HepG2 (cell line): Measurements from ENCODE around the gene C21orf58. TPM values are rescaled to one million over a fixed set of nuclear protein-coding genes. Genes with fewer than 3 reads are reported as not detected.
A peak's percentile ranks its signal among the peaks of the same experiment; 100 is the strongest.

Experiments used
- AKNA ChIP-seq: sonication (generic); formaldehyde crosslinking; IDR thresholded peaks from 2 replicates; pipeline ENCODE4 v1.4.0; 2020; ENCODE audit warnings: missing genetic modification reagents, borderline replicate concordance
- ARID2 ChIP-seq: sonication (generic); formaldehyde crosslinking; IDR thresholded peaks from 2 replicates; pipeline ENCODE4 v1.8.1; 2022; ENCODE audit warnings: mild to moderate bottlenecking, missing genetic modification reagents, borderline replicate concordance
- ATM ChIP-seq: fragments of 450-650 bp; IDR thresholded peaks from 2 replicates; pipeline ENCODE4 v1.7.1; 2017; ENCODE audit warnings: mild to moderate bottlenecking, borderline replicate concordance
- BHLHE40 ChIP-seq: IDR thresholded peaks from 2 replicates; pipeline ENCODE4 v1.6.1; 2011; ENCODE audit warnings: low read length, improper control_type of control experiment
- BRD4 ChIP-seq: sonication (generic); formaldehyde crosslinking; IDR thresholded peaks from 2 replicates; pipeline ENCODE4 v1.4.0; 2020; ENCODE audit warnings: missing genetic modification reagents
- EED ChIP-seq: sonication (generic); formaldehyde crosslinking; IDR thresholded peaks from 2 replicates; pipeline ENCODE4 v1.5.0; 2020; ENCODE audit warnings: mild to moderate bottlenecking, missing genetic modification reagents
- ETV6 ChIP-seq: sonication (generic); formaldehyde crosslinking; conservative IDR thresholded peaks from 2 replicates; pipeline ENCODE4 v1.4.0; 2020; ENCODE audit warnings: missing genetic modification reagents
- GATAD2A ChIP-seq: IDR thresholded peaks from 2 replicates; pipeline ENCODE4 v1.6.1; 2016
- MBNL3 ChIP-seq: fragments of 250-450 bp; sonication (Bioruptor Pico); conservative IDR thresholded peaks from 2 replicates; pipeline ENCODE4 v1.8.0; 2022; ENCODE audit warnings: mild to moderate bottlenecking, inconsistent platforms
- MYNN ChIP-seq: sonication (generic); formaldehyde crosslinking; IDR thresholded peaks from 2 replicates; pipeline ENCODE4 v1.4.0; 2020; ENCODE audit warnings: mild to moderate bottlenecking, low read depth, missing genetic modification reagents
- PATZ1 ChIP-seq: sonication (generic); formaldehyde crosslinking; IDR thresholded peaks from 2 replicates; pipeline ENCODE4 v1.4.0; 2020; ENCODE audit warnings: missing genetic modification reagents
- RFX5 ChIP-seq: IDR thresholded peaks from 2 replicates; pipeline ENCODE4 v1.6.1; 2011; ENCODE audit warnings: low read depth, low read length, improper control_type of control experiment
- RNF2 ChIP-seq: fragments of 450-650 bp; conservative IDR thresholded peaks from 2 replicates; pipeline ENCODE4 v1.6.1; 2016; ENCODE audit warnings: low read depth
- SRSF1 ChIP-seq: fragments of 200-400 bp; formaldehyde crosslinking; optimal IDR thresholded peaks from 2 replicates; pipeline ENCODE3; 2017; ENCODE audit warnings: mild to moderate bottlenecking, low read depth, low read length, moderate library complexity
- U2AF1 ChIP-seq: fragments of 200-400 bp; formaldehyde crosslinking; optimal IDR thresholded peaks from 2 replicates; pipeline ENCODE3; 2017; ENCODE audit warnings: mild to moderate bottlenecking, low read depth, low read length
- ZNF17 ChIP-seq: sonication (generic); formaldehyde crosslinking; IDR thresholded peaks from 2 replicates; pipeline ENCODE4 v1.5.0; 2020; ENCODE audit warnings: mild to moderate bottlenecking, missing genetic modification reagents
- ZNF264 ChIP-seq: sonication (generic); formaldehyde crosslinking; IDR thresholded peaks from 2 replicates; pipeline ENCODE4 v1.4.0; 2020; ENCODE audit warnings: missing genetic modification reagents
- ZNF274 ChIP-seq: sonication (generic); formaldehyde crosslinking; IDR thresholded peaks from 2 replicates; pipeline ENCODE4 v1.5.1; 2020; ENCODE audit warnings: mild to moderate bottlenecking, missing genetic modification reagents
- ZNF326 ChIP-seq: sonication (generic); formaldehyde crosslinking; IDR thresholded peaks from 2 replicates; pipeline ENCODE4 v1.4.0; 2020; ENCODE audit warnings: missing genetic modification reagents, borderline replicate concordance
- ZNF841 ChIP-seq: sonication (generic); formaldehyde crosslinking; IDR thresholded peaks from 2 replicates; pipeline ENCODE4 v1.8.1; 2023; ENCODE audit warnings: missing genetic modification reagents, borderline replicate concordance
- ZNF891 ChIP-seq: sonication (generic); formaldehyde crosslinking; IDR thresholded peaks from 2 replicates; pipeline ENCODE4 v1.5.0; 2020; ENCODE audit warnings: mild to moderate bottlenecking, missing genetic modification reagents
- ZSCAN20 ChIP-seq: sonication (generic); formaldehyde crosslinking; IDR thresholded peaks from 2 replicates; pipeline ENCODE4 v1.4.0; 2020; ENCODE audit warnings: missing genetic modification reagents, mild to moderate bottlenecking, borderline replicate concordance
- polyA plus RNA-seq, 8 experiments: library from polyadenylated mRNA; depleted of rRNA in 3 of 8; stranded (reverse) in 7 of 8; unstranded in 1 of 8; fragments of >200 nt; fragmentation: Illumina TruSeq in 4 of 8; extraction: Trizol in 4 of 8; gene quantifications; 2 replicates each; pipeline versions ENCODE4 v1.2.1 to v1.2.3, GENCODE V29; 2011 to 2016; ENCODE audit warnings: low read depth in 4 of 8, missing spikeins in 1 of 8, mixed read lengths in 1 of 8; ENCODE audit not compliant: insufficient read depth in 1 of 8
- total RNA-seq, 5 experiments: library from RNA; depleted of rRNA; stranded (reverse); fragments of >200 nt; fragmentation: Illumina TruSeq; extraction: Trizol; gene quantifications; 2 replicates each; pipeline ENCODE4 v1.2.3, GENCODE V29; 2016; ENCODE audit warnings: low read depth in 1 of 5
- TF ChIP-seq, protein P1 (sequence below): sonication (generic); formaldehyde crosslinking; IDR thresholded peaks from 2 replicates; pipeline ENCODE4 v1.5.1; 2020; ENCODE audit warnings: missing genetic modification reagents, mild to moderate bottlenecking, borderline replicate concordance

Gene C21orf58
- total and polyA plus RNA-seq, 2 of the 13 experiments (the other 11 are each of a cell fraction or from before 2014, with no cell fraction given), result 3.5 to 6.8 TPM

GRCh38 chr21:46325073-46325912, 1.6 kb upstream of the C21orf58 start (continued):
- TF ChIP-seq, protein P1, sequence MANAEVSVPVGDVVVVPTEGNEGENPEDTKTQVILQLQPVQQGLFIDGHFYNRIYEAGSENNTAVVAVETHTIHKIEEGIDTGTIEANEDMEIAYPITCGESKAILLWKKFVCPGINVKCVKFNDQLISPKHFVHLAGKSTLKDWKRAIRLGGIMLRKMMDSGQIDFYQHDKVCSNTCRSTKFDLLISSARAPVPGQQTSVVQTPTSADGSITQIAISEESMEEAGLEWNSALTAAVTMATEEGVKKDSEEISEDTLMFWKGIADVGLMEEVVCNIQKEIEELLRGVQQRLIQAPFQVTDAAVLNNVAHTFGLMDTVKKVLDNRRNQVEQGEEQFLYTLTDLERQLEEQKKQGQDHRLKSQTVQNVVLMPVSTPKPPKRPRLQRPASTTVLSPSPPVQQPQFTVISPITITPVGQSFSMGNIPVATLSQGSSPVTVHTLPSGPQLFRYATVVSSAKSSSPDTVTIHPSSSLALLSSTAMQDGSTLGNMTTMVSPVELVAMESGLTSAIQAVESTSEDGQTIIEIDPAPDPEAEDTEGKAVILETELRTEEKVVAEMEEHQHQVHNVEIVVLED, result no peak
- no peak for TF ChIP-seq MYNN
- no peak for TF ChIP-seq ZNF264 (CRISPR knock-in tag)
- no peak for TF ChIP-seq ZNF274 (CRISPR knock-in tag)
- TF ChIP-seq MBNL3 (CRISPR knock-in tag), result no peak
- no peak for TF ChIP-seq RNF2
- TF ChIP-seq ZNF17, result no peak
- TF ChIP-seq ZNF326, result no peak
- TF ChIP-seq GATAD2A (CRISPR knock-in tag), result no peak
- TF ChIP-seq EED, result no peak
- TF ChIP-seq ZNF841, result no peak
- TF ChIP-seq PATZ1 (CRISPR knock-in tag), result no peak
- no peak for TF ChIP-seq BRD4 (CRISPR knock-in tag)
- no peak for TF ChIP-seq ETV6 (CRISPR knock-in tag)
- no peak for TF ChIP-seq AKNA (CRISPR knock-in tag)
- no peak for TF ChIP-seq ATM
- no peak for TF ChIP-seq SRSF1
- no peak for TF ChIP-seq BHLHE40
- no peak for TF ChIP-seq ARID2 (CRISPR knock-in tag)
- TF ChIP-seq ZNF891 (CRISPR knock-in tag), result peak; percentile 54; the same call in 1 of the 2 replicates
- TF ChIP-seq RFX5, result no peak
- no peak for TF ChIP-seq U2AF1
- 0 out of 2 replicates have a peak, but pooled peaks have one; percentile 2 for TF ChIP-seq ZSCAN20
